ENCODE results near the gene HID1.

Gene HID1

GRCh38 chr17:74972973-74973328, 392 bp upstream of the HID1 start (continued):
- TF ChIP-seq ARNTL (CRISPR knock-in tag; IDR thresholded peaks at IDR 0.05; ENCODE audit: borderline replicate concordance, low read depth) = no peak
- no peak for TF ChIP-seq CSDC2 (CRISPR knock-in tag; IDR thresholded peaks at IDR 0.05)
- no peak for TF ChIP-seq TOX (CRISPR knock-in tag; IDR thresholded peaks at IDR 0.05; ENCODE audit: borderline replicate concordance)
- no peak for TF ChIP-seq CSRNP3 (CRISPR knock-in tag; IDR thresholded peaks at IDR 0.05)
- no peak for TF ChIP-seq ZC3H10 (CRISPR knock-in tag; IDR thresholded peaks at IDR 0.05)

GRCh38 chr17:74971842-74972106, 785 bp downstream of the HID1 start:
- no peak for TF ChIP-seq OSR1 (CRISPR knock-in tag; IDR thresholded peaks at IDR 0.05)
- no peak for TF ChIP-seq TCF4 (CRISPR knock-in tag; IDR thresholded peaks at IDR 0.05; ENCODE audit: borderline replicate concordance)
- TF ChIP-seq ZFP30 (CRISPR knock-in tag; IDR thresholded peaks at IDR 0.05) = no peak
- TF ChIP-seq GLIS3 (CRISPR knock-in tag; IDR thresholded peaks at IDR 0.05) = no peak
- TF ChIP-seq RARB (CRISPR knock-in tag; IDR thresholded peaks at IDR 0.05) = no peak
- no peak for TF ChIP-seq ZNF8 (CRISPR knock-in tag; IDR thresholded peaks at IDR 0.05)
- TF ChIP-seq BACH2 (CRISPR knock-in tag; IDR thresholded peaks at IDR 0.05; ENCODE audit: borderline replicate concordance) = no peak
- no peak for TF ChIP-seq ISL1 (CRISPR knock-in tag; IDR thresholded peaks at IDR 0.05)
- no peak for TF ChIP-seq ZC3H10 (CRISPR knock-in tag; IDR thresholded peaks at IDR 0.05)
- no peak for TF ChIP-seq CSDC2 (CRISPR knock-in tag; IDR thresholded peaks at IDR 0.05)
- no peak for TF ChIP-seq TOX (CRISPR knock-in tag; IDR thresholded peaks at IDR 0.05; ENCODE audit: borderline replicate concordance)
- no peak for TF ChIP-seq ARNTL (CRISPR knock-in tag; IDR thresholded peaks at IDR 0.05; ENCODE audit: borderline replicate concordance, low read depth)
- no peak for TF ChIP-seq PATZ1 (CRISPR knock-in tag; IDR thresholded peaks at IDR 0.05; ENCODE audit: borderline replicate concordance)
- no peak for TF ChIP-seq POU6F1 (CRISPR knock-in tag; IDR thresholded peaks at IDR 0.05; ENCODE audit: borderline replicate concordance, low read depth)
- TF ChIP-seq CSRNP3 (CRISPR knock-in tag; IDR thresholded peaks at IDR 0.05) = no peak
- TF ChIP-seq SNAI2 (CRISPR knock-in tag; IDR thresholded peaks at IDR 0.05) = no peak
- ATAC-seq = peak; percentile 34; the same call in 2 of the 3 replicates

- ATAC-seq = peak; percentile 7; the same call in 2 of the 3 replicates
- no peak for TF ChIP-seq TOX (CRISPR knock-in tag; IDR thresholded peaks at IDR 0.05; ENCODE audit: borderline replicate concordance)
- TF ChIP-seq ESRRG (CRISPR knock-in tag; IDR thresholded peaks at IDR 0.05) = no peak
- no peak for TF ChIP-seq BACH2 (CRISPR knock-in tag; IDR thresholded peaks at IDR 0.05; ENCODE audit: borderline replicate concordance)
- TF ChIP-seq TCF4 (CRISPR knock-in tag; IDR thresholded peaks at IDR 0.05; ENCODE audit: borderline replicate concordance) = no peak
- no peak for TF ChIP-seq ZFP3 (CRISPR knock-in tag; IDR thresholded peaks at IDR 0.05)
- no peak for TF ChIP-seq CREB5 (CRISPR knock-in tag; IDR thresholded peaks at IDR 0.05; ENCODE audit: low read depth)
- TF ChIP-seq CSRNP3 (CRISPR knock-in tag; IDR thresholded peaks at IDR 0.05) = no peak
Observed at GRCh38 chr17:74971069-74971841, 1.3 kb downstream of the HID1 start.

All from SK-N-SH treated with all-trans-retinoic acid at 6 μM for 48 hours (cell line).